BLaER1 treated with 17β-estradiol and CSF1 and Interleukin-3, amounts not matched to agents 10 nM and 100 nM (cell line): ENCODE data around the gene SGIP1.

ENCODE experiments used
- H3K27ac ChIP-seq, 11 experiments: shearing (Covaris generic); formaldehyde crosslinking; 2 replicates each; pipeline ENCODE4 v1.8.1; 2022
- H3K27me3 ChIP-seq, 11 experiments: shearing (Covaris generic); formaldehyde crosslinking; 2 replicates each; pipeline ENCODE4 v1.8.1; 2022
- H3K36me3 ChIP-seq, 11 experiments: shearing (Covaris generic); formaldehyde crosslinking; 2 replicates each; pipeline ENCODE4 v1.8.1; 2022
- H3K4me1 ChIP-seq, 10 experiments: shearing (Covaris generic); formaldehyde crosslinking; 2 replicates each; pipeline ENCODE4 v1.8.1; 2022
- H3K4me2 ChIP-seq, 11 experiments: shearing (Covaris generic); formaldehyde crosslinking; 2 replicates each; pipeline ENCODE4 v1.8.1; 2022
- H3K4me3 ChIP-seq, 10 experiments: shearing (Covaris generic); formaldehyde crosslinking; 2 replicates each; pipeline ENCODE4 v1.8.1; 2022
- H3K9ac ChIP-seq, 11 experiments: shearing (Covaris generic); formaldehyde crosslinking; 2 replicates each; pipeline ENCODE4 v1.8.1; 2022
- H3K9me3 ChIP-seq, 11 experiments: shearing (Covaris generic); formaldehyde crosslinking; replicated peaks in 1 of 11; 2 replicates each; pipeline ENCODE4 v1.8.1; 2022
- H4K20me1 ChIP-seq, 11 experiments: shearing (Covaris generic); formaldehyde crosslinking; 2 replicates each; pipeline ENCODE4 v1.8.1; 2022
- Cebpa-rat ChIP-seq, 11 experiments: shearing (Covaris generic); IDR thresholded peaks; 2 replicates each; pipeline ENCODE4 v1.8.1; 2022

Gene SGIP1, protein sequence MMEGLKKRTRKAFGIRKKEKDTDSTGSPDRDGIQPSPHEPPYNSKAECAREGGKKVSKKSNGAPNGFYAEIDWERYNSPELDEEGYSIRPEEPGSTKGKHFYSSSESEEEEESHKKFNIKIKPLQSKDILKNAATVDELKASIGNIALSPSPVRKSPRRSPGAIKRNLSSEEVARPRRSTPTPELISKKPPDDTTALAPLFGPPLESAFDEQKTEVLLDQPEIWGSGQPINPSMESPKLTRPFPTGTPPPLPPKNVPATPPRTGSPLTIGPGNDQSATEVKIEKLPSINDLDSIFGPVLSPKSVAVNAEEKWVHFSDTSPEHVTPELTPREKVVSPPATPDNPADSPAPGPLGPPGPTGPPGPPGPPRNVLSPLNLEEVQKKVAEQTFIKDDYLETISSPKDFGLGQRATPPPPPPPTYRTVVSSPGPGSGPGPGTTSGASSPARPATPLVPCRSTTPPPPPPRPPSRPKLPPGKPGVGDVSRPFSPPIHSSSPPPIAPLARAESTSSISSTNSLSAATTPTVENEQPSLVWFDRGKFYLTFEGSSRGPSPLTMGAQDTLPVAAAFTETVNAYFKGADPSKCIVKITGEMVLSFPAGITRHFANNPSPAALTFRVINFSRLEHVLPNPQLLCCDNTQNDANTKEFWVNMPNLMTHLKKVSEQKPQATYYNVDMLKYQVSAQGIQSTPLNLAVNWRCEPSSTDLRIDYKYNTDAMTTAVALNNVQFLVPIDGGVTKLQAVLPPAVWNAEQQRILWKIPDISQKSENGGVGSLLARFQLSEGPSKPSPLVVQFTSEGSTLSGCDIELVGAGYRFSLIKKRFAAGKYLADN

DNA sequence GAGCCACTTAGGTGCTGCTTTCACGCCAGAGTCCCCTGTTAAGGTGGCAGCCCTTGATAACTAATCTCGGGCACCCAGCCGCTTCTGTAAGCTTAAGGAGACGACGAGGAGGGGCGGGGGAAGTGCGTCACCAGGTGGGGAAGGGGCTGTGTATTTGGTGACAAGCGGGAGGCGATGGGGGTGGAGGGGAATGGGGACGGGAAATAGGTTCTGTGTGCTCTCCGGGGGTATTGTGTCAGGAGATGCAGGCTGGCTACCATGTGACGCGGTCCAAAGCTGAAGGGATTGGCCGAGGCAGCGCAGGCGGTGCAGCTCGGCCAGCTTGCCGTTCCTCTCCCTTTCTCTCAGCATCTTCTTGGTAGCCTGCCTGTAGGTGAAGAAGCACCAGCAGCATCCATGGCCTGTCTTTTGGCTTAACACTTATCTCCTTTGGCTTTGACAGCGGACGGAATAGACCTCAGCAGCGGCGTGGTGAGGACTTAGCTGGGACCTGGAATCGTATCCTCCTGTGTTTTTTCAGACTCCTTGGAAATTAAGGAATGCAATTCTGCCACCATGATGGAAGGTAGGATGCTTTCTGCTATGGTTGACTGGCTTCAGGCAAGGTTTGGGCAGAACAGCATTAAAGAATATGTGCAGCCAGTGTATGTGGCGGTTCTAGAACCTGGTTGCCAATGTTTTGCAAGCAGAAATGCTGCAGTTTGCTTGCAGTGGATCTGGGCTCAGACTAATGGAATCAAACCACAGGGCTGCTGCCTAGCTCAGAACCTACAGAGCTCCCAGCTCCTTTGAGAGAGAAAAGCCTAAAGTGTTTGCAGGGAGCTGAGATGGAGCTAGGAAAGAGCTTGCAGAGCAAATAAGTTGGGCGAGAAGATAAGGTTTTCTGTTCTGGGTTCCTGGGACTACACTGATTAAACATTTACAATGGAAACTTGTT, at the start of gene SGIP1:
Gene SGIP1 (plus strand): TSS at position 350 of the 937 bp plus-strand sequence. CDS start 206 bp downstream, at position 556.
- Histone ChIP-seq H3K36me3 (no peaks in the 10 kb centered on the region), H4K20me1 (no peaks in the 10 kb centered on the region), H3K27ac (no peak within 1 kb of the TSS), H3K4me1 (peaks cover 0 to 12% (median 0%) of the 10 kb centered on the region in 10 experiments; a peak in 5 of 20 replicates), H3K4me3 (no peak within 1 kb of the TSS), H3K27me3 (peaks cover 19 to 29% (median 24%) of the 10 kb centered on the region in 11 experiments), H3K9me3 (peaks cover 0 to 10% (median 5%) of the 10 kb centered on the region in 11 experiments; a peak in 8 of 22 replicates), H3K9ac (no peak within 1 kb of the TSS), H3K4me2 (no peak within 1 kb of the TSS)
- TF ChIP-seq Cebpa-rat (IDR thresholded peaks at IDR 0.05) = no peak

DNA sequence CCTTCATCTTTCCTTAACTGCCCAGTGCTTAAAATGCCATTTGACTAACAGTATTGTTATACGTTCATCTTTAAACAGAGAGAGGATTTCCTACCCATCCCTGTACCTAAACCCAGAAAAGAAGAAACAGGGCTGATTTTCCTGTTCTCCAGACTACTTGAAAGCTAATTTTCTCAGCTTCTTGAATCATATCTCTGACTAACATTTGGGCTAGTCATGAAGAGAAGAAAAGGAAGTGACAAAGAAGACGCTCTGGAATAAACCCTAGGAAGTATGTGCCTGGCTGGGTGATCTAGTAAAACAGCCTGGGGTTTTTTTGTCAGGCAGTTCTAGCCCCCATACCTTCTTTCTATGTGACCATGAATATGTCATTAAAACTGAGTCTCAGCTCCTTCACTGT, 44.8 kb upstream of the SGIP1 start:
- Histone ChIP-seq H3K4me3 (no peak overlapping the region), H3K36me3 (no peaks in the 10 kb centered on the region), H3K27ac (no peak overlapping the region)

DNA sequence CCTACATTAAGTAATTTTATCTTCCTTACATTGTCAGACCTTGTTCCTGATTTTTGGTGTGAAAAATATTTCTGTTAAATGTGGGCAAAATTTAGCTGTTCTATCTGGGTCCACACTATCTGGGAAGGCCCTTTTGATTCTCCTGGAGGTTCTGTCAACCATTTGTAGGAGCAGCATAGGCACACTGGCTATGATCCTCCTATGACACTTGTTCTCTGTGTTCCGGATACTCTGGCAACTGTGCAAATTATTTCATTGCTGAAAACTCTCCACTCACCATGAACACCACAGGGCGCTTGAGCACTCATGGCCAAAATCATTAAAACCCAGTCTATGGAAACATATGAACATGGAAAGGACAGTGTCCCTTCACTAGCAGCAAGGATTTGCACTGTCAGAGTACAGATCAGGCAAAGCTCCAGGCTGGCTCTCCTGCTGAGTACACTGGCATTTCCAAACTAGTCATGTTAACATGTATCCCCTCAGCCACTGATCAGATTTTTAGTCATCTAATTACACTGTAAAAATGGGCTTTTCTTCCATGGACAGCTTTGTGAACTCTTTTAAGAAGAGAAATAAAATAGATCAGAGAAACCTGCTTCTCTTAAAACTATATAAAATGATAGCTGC, 43.9 kb upstream of the SGIP1 start:
- H3K9ac ChIP-seq = no peak overlapping the region
- H3K4me3 ChIP-seq = no peak overlapping the region
- no peaks in the 10 kb centered on the region for H3K36me3 ChIP-seq
- H3K4me2 ChIP-seq = no peak overlapping the region
- H3K27ac ChIP-seq = no peak overlapping the region
- H3K4me1 ChIP-seq = 0 out of 20 replicates have a peak, but pooled peaks cover 0 to 6% (median 0%) of the 10 kb centered on the region in 10 experiments
- TF ChIP-seq Cebpa-rat (IDR thresholded peaks at IDR 0.05) = no peak
- no peaks in the 10 kb centered on the region for H3K27me3 ChIP-seq
- H3K9me3 ChIP-seq = no peaks in the 10 kb centered on the region
- H4K20me1 ChIP-seq = no peaks in the 10 kb centered on the region

More for the DNA sequence above, 44.8 kb upstream of the SGIP1 start:
- no peaks in the 10 kb centered on the region for H4K20me1 ChIP-seq
- H3K27me3 ChIP-seq = no peaks in the 10 kb centered on the region
- peak overlapping the region in 1 of 11 experiments; percentile 19; a peak in 2 of 22 replicates for H3K4me2 ChIP-seq
- no peaks in the 10 kb centered on the region for H3K9me3 ChIP-seq
- no peak for TF ChIP-seq Cebpa-rat (IDR thresholded peaks at IDR 0.05)
- 0 out of 20 replicates have a peak, but pooled peaks cover 0 to 6% (median 0%) of the 10 kb centered on the region in 10 experiments for H3K4me1 ChIP-seq
- no peak overlapping the region for H3K9ac ChIP-seq

DNA sequence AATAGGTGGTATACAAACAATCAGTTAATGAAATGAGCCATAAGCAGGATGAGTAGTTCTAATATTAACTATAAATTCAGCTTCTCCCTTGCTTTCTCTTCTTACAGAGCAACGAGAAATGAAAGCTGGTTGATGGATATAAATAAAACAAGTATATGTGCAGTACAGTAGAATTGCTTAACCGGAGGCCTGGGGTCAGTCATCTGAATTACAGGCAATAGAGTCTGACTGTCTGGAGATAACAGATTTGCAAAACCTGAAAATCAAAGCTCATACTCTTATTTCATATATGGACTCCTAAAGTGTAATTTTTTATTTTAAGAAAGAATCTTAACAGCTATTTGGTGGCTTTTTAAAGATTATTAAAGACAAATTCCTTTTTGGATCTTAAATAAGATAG, 43.1 kb upstream of the SGIP1 start:
- Histone ChIP-seq H4K20me1 (no peaks in the 10 kb centered on the region), H3K27me3 (no peaks in the 10 kb centered on the region), H3K9ac (no peak overlapping the region), H3K4me1 (0 out of 20 replicates have a peak, but pooled peaks cover 0 to 6% (median 0%) of the 10 kb centered on the region in 10 experiments), H3K4me2 (no peak overlapping the region), H3K36me3 (no peaks in the 10 kb centered on the region), H3K9me3 (no peaks in the 10 kb centered on the region), H3K4me3 (no peak overlapping the region), H3K27ac (no peak overlapping the region)
- no peak for TF ChIP-seq Cebpa-rat (IDR thresholded peaks at IDR 0.05)

DNA sequence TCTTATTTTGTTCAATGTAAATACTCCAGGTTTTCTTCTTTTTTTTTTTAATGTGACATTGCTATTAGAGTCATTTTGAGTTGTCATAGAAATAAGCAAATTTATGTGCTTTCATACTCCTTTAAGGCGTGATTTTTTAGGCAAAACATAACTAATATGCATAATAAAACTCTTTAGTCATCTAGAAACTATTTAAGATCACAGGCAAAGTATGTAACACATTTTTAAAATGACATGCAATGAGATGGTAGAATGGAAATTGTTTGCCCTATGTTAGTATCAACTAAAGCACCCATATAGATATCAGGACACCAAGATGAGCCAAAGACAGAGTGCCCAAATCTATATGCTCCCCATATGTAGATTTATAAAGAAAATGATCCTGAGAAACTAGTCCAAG, 41.5 kb upstream of the SGIP1 start:
- H3K9me3 ChIP-seq = no peaks in the 10 kb centered on the region
- 0 out of 20 replicates have a peak, but pooled peaks cover 0 to 6% (median 0%) of the 10 kb centered on the region in 10 experiments for H3K4me1 ChIP-seq
- H3K27me3 ChIP-seq = no peaks in the 10 kb centered on the region
- H3K4me2 ChIP-seq = no peak overlapping the region
- H3K27ac ChIP-seq = no peak overlapping the region
- H3K9ac ChIP-seq = no peak overlapping the region
- no peaks in the 10 kb centered on the region for H4K20me1 ChIP-seq
- H3K36me3 ChIP-seq = no peaks in the 10 kb centered on the region
- TF ChIP-seq Cebpa-rat (IDR thresholded peaks at IDR 0.05) = no peak
- no peak overlapping the region for H3K4me3 ChIP-seq

DNA sequence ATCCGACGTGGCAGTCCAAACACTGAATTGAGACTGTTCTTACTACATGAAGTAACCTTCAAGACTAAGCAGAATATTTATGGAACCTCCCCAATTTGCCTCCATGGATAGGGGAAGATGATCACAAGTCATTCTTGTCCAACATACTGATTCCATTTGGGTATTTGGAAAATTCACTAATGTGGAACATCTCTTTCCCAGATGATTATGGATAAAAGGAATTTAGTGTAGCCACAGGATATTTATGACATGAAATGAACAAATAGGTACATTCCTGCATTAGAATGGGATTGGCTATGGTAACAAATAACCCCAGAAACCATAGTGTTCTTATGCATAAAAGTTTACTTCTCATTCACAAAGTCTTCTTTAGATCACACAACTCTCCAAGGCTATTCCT, 40.2 kb upstream of the SGIP1 start:
- Histone ChIP-seq H3K36me3 (no peaks in the 10 kb centered on the region), H3K27ac (no peak overlapping the region), H3K9me3 (no peaks in the 10 kb centered on the region), H3K4me3 (no peak overlapping the region), H3K4me2 (no peak overlapping the region), H3K9ac (no peak overlapping the region), H4K20me1 (no peaks in the 10 kb centered on the region), H3K4me1 (0 out of 20 replicates have a peak, but pooled peaks cover 0 to 6% (median 0%) of the 10 kb centered on the region in 10 experiments), H3K27me3 (no peaks in the 10 kb centered on the region)
- TF ChIP-seq Cebpa-rat (IDR thresholded peaks at IDR 0.05) = no peak

DNA sequence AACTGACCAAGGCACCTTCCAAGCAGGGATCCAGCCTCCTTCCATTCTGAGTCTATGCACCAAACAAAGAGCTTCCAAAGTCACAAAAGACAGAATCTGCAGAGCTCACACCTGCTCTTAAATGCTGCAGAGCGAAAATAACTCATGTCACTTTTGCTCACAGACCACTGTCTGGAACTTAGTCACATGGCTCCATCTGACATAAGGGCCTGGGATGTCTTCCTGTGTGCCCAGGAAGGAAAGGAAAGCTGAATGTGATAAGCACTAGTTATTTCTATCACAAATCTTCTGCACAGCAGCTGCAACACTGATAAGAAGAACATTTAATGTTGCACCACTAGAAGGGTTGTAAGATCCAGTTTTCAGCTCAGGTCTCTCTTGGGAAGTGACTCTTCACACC, 39.5 kb upstream of the SGIP1 start:
- no peaks in the 10 kb centered on the region for H3K27me3 ChIP-seq
- H3K27ac ChIP-seq = no peak overlapping the region
- H3K4me2 ChIP-seq = no peak overlapping the region
- 0 out of 20 replicates have a peak, but pooled peaks cover 0 to under 1% (median 0%) of the 10 kb centered on the region in 10 experiments for H3K4me1 ChIP-seq
- H4K20me1 ChIP-seq = no peaks in the 10 kb centered on the region
- H3K9me3 ChIP-seq = no peaks in the 10 kb centered on the region
- H3K9ac ChIP-seq = no peak overlapping the region
- no peaks in the 10 kb centered on the region for H3K36me3 ChIP-seq
- TF ChIP-seq Cebpa-rat (IDR thresholded peaks at IDR 0.05) = no peak
- H3K4me3 ChIP-seq = no peak overlapping the region

DNA sequence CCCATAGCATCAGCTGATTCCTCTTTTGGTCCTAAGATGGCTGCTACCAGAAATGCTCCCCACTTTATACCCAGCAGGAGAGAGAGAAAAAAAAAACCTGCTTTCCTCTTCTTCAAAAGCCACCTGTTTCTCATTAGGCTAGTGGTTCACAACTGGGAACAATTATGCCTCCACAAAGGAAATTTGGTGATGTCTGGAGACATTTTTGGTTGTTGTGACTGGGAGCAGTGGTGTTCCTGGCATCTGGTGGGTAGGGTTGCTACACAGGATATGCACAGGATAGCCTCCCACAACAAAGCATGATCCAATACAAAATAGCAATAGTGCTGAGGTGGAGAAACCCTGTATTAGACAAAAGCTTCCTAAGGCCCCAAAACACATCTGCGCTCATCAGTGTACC, 38.5 kb upstream of the SGIP1 start:
- Histone ChIP-seq H4K20me1 (no peaks in the 10 kb centered on the region), H3K9ac (no peak overlapping the region), H3K4me3 (no peak overlapping the region), H3K4me2 (no peak overlapping the region), H3K27ac (no peak overlapping the region), H3K27me3 (no peaks in the 10 kb centered on the region), H3K4me1 (no peaks in the 10 kb centered on the region), H3K9me3 (no peaks in the 10 kb centered on the region), H3K36me3 (no peaks in the 10 kb centered on the region)
- TF ChIP-seq Cebpa-rat (IDR thresholded peaks at IDR 0.05) = no peak
